ENCODE measurements around the gene CASD1. TPM values are rescaled to one million over a fixed set of nuclear protein-coding genes. Genes with fewer than 3 reads are reported as not detected.
A peak's percentile ranks its signal among the peaks of the same experiment; 100 is the strongest.

The CASD1 gene
- total RNA-seq (10 to 100 TPM; 15.3 to 26.9 (median 20.6) TPM), polyA plus RNA-seq (10 to 100 TPM in 1 of 2 donors, 1 to 10 TPM in 1; 8.6 to 13.0 TPM)
- long read RNA-seq, donor 1, transcript CASD1-201 (18 exons, 3,942 nt), result major isoform, 13 of 24 reads
- long read RNA-seq, donor 1, partial matches to known transcripts, result 6 of 24 reads
- long read RNA-seq, donor 1, other reads (novel, unspliced or antisense), result 4 of 24 reads
- long read RNA-seq, donor 2, transcript CASD1-201 (18 exons, 3,942 nt), result major isoform, 15 of 24 reads
- long read RNA-seq, donor 2, partial matches to known transcripts, result 6 of 24 reads
- long read RNA-seq, donor 2, other reads (novel, unspliced or antisense), result 3 of 24 reads
- long read RNA-seq, donor 3, transcript CASD1-205 (3 exons, 2,263 nt), result major isoform, 19 of 29 reads
- long read RNA-seq, donor 3, partial matches to known transcripts, result 4 of 29 reads
- long read RNA-seq, donor 3, other reads (novel, unspliced or antisense), result 1 of 29 reads

DNA sequence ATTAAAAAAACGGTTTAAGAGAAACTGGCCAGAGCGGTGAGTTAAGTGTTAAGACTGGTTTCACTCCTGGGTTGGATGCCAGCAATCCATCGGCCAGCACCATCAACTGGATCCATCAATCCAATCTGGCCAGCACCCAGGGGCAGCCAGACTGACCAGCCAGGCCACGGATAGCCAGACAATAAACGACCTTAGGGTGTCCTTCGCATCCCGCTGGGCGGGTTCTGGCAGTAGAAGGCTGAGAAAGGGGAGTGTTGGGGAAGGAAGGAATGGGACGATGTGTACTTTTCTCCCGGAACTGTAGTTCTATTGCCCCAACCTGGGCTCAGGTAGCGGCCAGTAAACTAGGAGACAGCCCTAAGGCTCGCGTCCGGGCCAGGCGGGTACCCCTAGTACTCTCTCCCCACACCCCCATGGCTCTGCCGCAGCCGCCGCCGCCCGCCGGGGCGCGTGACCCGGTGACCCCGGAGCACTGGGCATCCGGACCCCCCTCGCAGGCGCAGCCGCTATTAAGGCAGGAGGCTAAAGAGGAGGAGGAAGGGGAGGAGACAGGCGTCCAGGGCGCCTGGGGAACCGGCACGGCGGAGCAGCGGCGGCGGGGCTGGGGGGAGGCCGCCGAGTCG is at the start of gene CASD1:
Gene CASD1 (plus strand): TSS at position 546 of the 623 bp plus-strand sequence. CDS start 276 bp downstream, outside the sequence.
- H3K27me3 ChIP-seq, result no peaks in the 10 kb centered on the region
- intact Hi-C loops (cut with DNase I), result loop anchor here in 3 of 10 donors (5.0 to 10.0 kb wide), 3 partner anchors 55 to 145 kb away; partner anchors contain the start of gene SGCE (in 1 of the 3)
- no peaks in the 10 kb centered on the region for H3K9me3 ChIP-seq
- TF ChIP-seq, protein P1, sequence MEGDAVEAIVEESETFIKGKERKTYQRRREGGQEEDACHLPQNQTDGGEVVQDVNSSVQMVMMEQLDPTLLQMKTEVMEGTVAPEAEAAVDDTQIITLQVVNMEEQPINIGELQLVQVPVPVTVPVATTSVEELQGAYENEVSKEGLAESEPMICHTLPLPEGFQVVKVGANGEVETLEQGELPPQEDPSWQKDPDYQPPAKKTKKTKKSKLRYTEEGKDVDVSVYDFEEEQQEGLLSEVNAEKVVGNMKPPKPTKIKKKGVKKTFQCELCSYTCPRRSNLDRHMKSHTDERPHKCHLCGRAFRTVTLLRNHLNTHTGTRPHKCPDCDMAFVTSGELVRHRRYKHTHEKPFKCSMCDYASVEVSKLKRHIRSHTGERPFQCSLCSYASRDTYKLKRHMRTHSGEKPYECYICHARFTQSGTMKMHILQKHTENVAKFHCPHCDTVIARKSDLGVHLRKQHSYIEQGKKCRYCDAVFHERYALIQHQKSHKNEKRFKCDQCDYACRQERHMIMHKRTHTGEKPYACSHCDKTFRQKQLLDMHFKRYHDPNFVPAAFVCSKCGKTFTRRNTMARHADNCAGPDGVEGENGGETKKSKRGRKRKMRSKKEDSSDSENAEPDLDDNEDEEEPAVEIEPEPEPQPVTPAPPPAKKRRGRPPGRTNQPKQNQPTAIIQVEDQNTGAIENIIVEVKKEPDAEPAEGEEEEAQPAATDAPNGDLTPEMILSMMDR (IDR thresholded peaks at IDR 0.05), result no peak
- DNase-seq (peak; percentile 61 to 73), ATAC-seq (peak; percentile 70 to 88 (median 80))
- H3K36me3 ChIP-seq, result no peaks in the 10 kb centered on the region
- peak within 1 kb of the TSS; percentile 92 to 98 (median 95) for H3K27ac ChIP-seq
- 5 to 6% methylated on average over 32 to 40 of the region's 40 CpGs for WGBS, 2 donors
- H3K4me3 ChIP-seq, result peak within 1 kb of the TSS; percentile 73 to 96 (median 90)
- H3K4me1 ChIP-seq, result peaks cover 0 to 36% (median 29%) of the 10 kb centered on the region in 9 donors

DNA sequence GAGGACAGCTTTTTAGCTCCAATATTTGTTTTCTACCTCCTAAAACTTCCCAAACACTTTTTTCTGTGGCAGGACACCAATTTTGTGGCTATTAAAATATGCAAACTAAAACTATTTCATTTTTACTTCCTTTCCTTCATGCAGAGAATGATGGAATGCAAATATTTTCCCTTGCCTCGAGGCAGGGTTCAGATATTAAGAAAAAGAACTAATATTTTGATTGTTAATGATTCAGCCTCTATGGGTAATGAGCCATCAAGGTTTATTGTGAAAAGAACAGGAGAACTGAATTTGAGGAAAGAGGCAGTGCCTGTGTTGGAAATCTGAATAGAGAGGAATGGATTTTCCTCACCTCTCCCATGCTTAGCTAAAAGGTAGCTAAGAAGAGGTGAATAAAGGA is 43.1 kb upstream of the CASD1 start:
- Histone ChIP-seq H3K27ac (no peak overlapping the region), H3K36me3 (no peaks in the 10 kb centered on the region), H3K4me1 (no peaks in the 10 kb centered on the region), H3K27me3 (no peaks in the 10 kb centered on the region), H3K9me3 (peaks cover 0 to 11% (median under 1%) of the 10 kb centered on the region in 11 donors), H3K4me3 (no peak overlapping the region)
- DNase-seq (no peak), ATAC-seq (no peak)
- intact Hi-C loops (cut with DNase I), result loop anchor here in 1 of 10 donors (10.0 kb wide), 1 partner anchor 728 kb away; no protein-coding TSS in a partner anchor
- TF ChIP-seq, protein P1 (IDR thresholded peaks at IDR 0.05), result no peak
- WGBS, 2 donors, result 80 to 84% methylated on average over 1 of the region's 1 CpG

DNA sequence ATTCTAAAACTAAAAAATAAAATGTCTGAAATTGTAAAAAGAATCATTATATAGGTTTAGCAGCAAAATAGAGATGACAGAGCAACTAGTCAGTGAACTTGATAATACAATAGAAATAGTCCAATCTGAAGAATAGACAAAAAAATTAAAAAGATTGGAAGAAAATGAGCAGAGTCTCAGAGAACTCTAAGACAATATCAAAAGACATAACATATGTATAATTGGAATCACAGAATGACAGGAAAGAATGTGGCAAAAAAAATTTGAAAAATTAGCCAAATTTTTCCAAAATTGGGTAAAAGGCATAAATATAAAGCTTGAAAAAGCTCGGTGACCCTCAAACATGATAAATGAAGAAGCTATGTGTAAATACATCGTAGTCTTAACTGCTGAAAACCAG is 38.0 kb upstream of the CASD1 start:
- no peaks in the 10 kb centered on the region for H3K4me1 ChIP-seq
- H3K27me3 ChIP-seq, result peaks cover 0 to 4% (median 0%) of the 10 kb centered on the region in 7 donors
- TF ChIP-seq, protein P1 (IDR thresholded peaks at IDR 0.05), result no peak
- no peak for DNase-seq
- ATAC-seq, result no peak
- no peaks in the 10 kb centered on the region for H3K36me3 ChIP-seq
- WGBS, 2 donors, result 90 to 92% methylated on average over 2 of the region's 2 CpGs
- intact Hi-C loops (cut with DNase I), result loop anchor here in 1 of 10 donors (10.0 kb wide), 1 partner anchor 343 kb away; no protein-coding TSS in a partner anchor
- H3K27ac ChIP-seq, result no peak overlapping the region
- H3K4me3 ChIP-seq, result no peak overlapping the region
- peaks cover 0 to 24% (median 6%) of the 10 kb centered on the region in 11 donors for H3K9me3 ChIP-seq

DNA sequence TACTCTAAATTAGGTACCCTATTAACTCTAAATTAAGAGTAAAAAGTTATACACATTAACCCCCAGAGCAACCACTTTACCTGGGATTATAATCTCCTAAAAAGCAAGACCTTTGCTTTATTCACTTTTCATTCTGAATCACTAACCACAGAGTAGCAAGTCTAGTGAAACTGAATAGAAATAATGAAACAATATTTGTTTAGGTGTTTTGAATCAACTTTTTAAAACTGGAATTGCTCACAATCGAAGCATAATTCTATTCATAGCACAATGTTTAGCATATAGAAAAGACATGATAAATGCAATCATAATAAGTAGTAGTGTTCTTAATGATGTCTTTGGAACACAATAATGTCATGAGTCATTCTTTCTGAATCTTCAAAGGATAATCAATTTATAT is 37.0 kb upstream of the CASD1 start:
- H3K27me3 ChIP-seq, result peaks cover 0 to 4% (median 0%) of the 10 kb centered on the region in 7 donors
- DNase-seq, result no peak
- no peaks in the 10 kb centered on the region for H3K36me3 ChIP-seq
- no peaks in the 10 kb centered on the region for H3K4me1 ChIP-seq
- peaks cover 0 to 24% (median 6%) of the 10 kb centered on the region in 11 donors for H3K9me3 ChIP-seq
- no peak for ATAC-seq
- TF ChIP-seq, protein P1 (IDR thresholded peaks at IDR 0.05), result no peak
- H3K27ac ChIP-seq, result no peak overlapping the region
- WGBS, 2 donors, result 89 to 98% methylated on average over 1 of the region's 1 CpG
- no peak overlapping the region for H3K4me3 ChIP-seq
- intact Hi-C loops (cut with DNase I), result loop anchor here in 1 of 10 donors (10.0 kb wide), 1 partner anchor 342 kb away; no protein-coding TSS in a partner anchor

Measured in heart right ventricle (tissue), 16 donors.